ENCODE results near the gene DTD2.
A peak's percentile ranks its signal among the peaks of the same experiment; 100 is the strongest.
"Not testable (repeated sequence)": the region's sequence is repeated elsewhere in the genome, so short reads cannot be mapped to it uniquely, and the experiment has no call there.

Gene DTD2

GRCh38 chr14:31441273-31442111 is 15.8 kb downstream of the DTD2 start:
- no peak for DNase-seq

- DNase-seq, result no peak
Measured at GRCh38 chr14:31440280-31440679, 17.0 kb downstream of the DTD2 start.

- DNase-seq, result no peak
Measured at GRCh38 chr14:31439561-31439960, 17.7 kb downstream of the DTD2 start.

- DNase-seq, result not testable (repeated sequence)
Measured at GRCh38 chr14:31437045-31437691, 20.1 kb downstream of the DTD2 start.

GRCh38 chr14:31435276-31435675 is 22.0 kb downstream of the DTD2 start:
- no peak for DNase-seq

GRCh38 chr14:31430634-31431264 is 26.6 kb downstream of the DTD2 start:
- DNase-seq, result no peak

- DNase-seq, result no peak
Measured at GRCh38 chr14:31429791-31430190, 27.5 kb downstream of the DTD2 start.

- DNase-seq, result no peak
Measured at GRCh38 chr14:31428011-31428410, 29.3 kb downstream of the DTD2 start.

GRCh38 chr14:31426663-31427062 is 30.6 kb downstream of the DTD2 start:
- no peak for DNase-seq

- DNase-seq, result no peak
Measured at GRCh38 chr14:31425905-31426304, 31.4 kb downstream of the DTD2 start.

GRCh38 chr14:31421200-31421599 is 36.1 kb downstream of the DTD2 start:
- DNase-seq, result no peak

GRCh38 chr14:31420319-31421111 is 36.8 kb downstream of the DTD2 start, which contains the start of gene HEATR5A:
Gene HEATR5A (minus strand): TSS chr14:31420550. CDS start chr14:31402975, 17,575 bp downstream.
- peak; percentile 94 for DNase-seq

GRCh38 chr14:31419967-31420318 is 37.4 kb downstream of the DTD2 start:
- no peak for DNase-seq

GRCh38 chr14:31419179-31419966 is 37.9 kb downstream of the DTD2 start:
- DNase-seq, result no peak

- DNase-seq, result no peak
Measured at GRCh38 chr14:31418440-31418839, 38.9 kb downstream of the DTD2 start.

- no peak for DNase-seq
Measured at GRCh38 chr14:31414190-31414833, 43.0 kb downstream of the DTD2 start.

GRCh38 chr14:31411218-31411727 is 46.0 kb downstream of the DTD2 start:
- DNase-seq, result no peak

GRCh38 chr14:31410048-31410650 is 47.2 kb downstream of the DTD2 start:
- no peak for DNase-seq

- no peak for DNase-seq
Measured at GRCh38 chr14:31408421-31408820, 48.9 kb downstream of the DTD2 start.

GRCh38 chr14:31405599-31406232 is 51.6 kb downstream of the DTD2 start:
- no peak for DNase-seq

GRCh38 chr14:31405106-31405505 is 52.2 kb downstream of the DTD2 start:
- no peak for DNase-seq
